SK-N-SH (cell line): ENCODE results near the gene DOCK3. TPM values are rescaled to one million over a fixed set of nuclear protein-coding genes. Genes with fewer than 3 reads are reported as not detected.

Experiments
- CTCF ChIA-PET: fragments of 300-600, 350-600 bp; formaldehyde crosslinking; extraction: SDS; loops from one replicate; lab custom pipeline; 2021; lab: Yijun Ruan, JAX
- POLR2A ChIA-PET: fragments of 350-600 bp; sonication (Branson Sonifier 250); formaldehyde crosslinking; extraction: SDS; loops from one replicate; lab custom pipeline; 2020; ENCODE audit warnings: antibody characterized with exemption, inconsistent platforms; lab: Yijun Ruan, JAX
- DNase-seq: peaks from one replicate; pipeline ENCODE4 v3.0.0; 2012
- H2AFZ ChIP-seq: fragments of 200-600 bp; sonication (generic); 2 replicates; pipeline ENCODE4 v1.8.1; 2016; ENCODE audit warnings: antibody characterized with exemption, mild to moderate bottlenecking, low read depth
- H3F3A ChIP-seq: fragments of 200-600 bp; sonication (generic); replicated peaks from 2 replicates; pipeline ENCODE3; 2016; ENCODE audit warnings: antibody characterized with exemption, mild to moderate bottlenecking; ENCODE audit not compliant: insufficient read depth
- H3K27ac ChIP-seq, 2 experiments: fragments of 200-500 bp in 1 of 2; fragments of 200-600 bp in 1 of 2; sonication (Bioruptor generic) in 1 of 2; sonication (generic), shearing (Covaris generic) in 1 of 2; 2 replicates each; pipeline versions ENCODE4 v1.5.1 to v1.6.1; 2014 to 2016; ENCODE audit warnings: low read depth in 2 of 2, inconsistent platforms in 1 of 2, low read length in 1 of 2, mild to moderate bottlenecking in 1 of 2, mixed read lengths in 1 of 2
- H3K27me3 ChIP-seq: fragments of 200-600 bp; sonication (generic), shearing (Covaris generic); 2 replicates; pipeline ENCODE4 v1.6.1; 2016; ENCODE audit warnings: mixed run types; ENCODE audit not compliant: insufficient read depth
- H3K36me3 ChIP-seq, 2 experiments: fragments of 200-500 bp in 1 of 2; fragments of 200-600 bp in 1 of 2; sonication (Bioruptor generic) in 1 of 2; sonication (generic) in 1 of 2; replicated peaks in 1 of 2; 2 replicates each; pipeline versions ENCODE3 to v1.5.1; 2014 to 2016; ENCODE audit warnings: low read length in 1 of 2, mild to moderate bottlenecking in 1 of 2; ENCODE audit not compliant: insufficient read depth in 2 of 2, control insufficient read depth in 1 of 2
- H3K4me1 ChIP-seq, 2 experiments: fragments of 200-500 bp in 1 of 2; fragments of 200-600 bp in 1 of 2; sonication (Bioruptor generic) in 1 of 2; sonication (generic), shearing (Covaris generic) in 1 of 2; 2 replicates each; pipeline versions ENCODE4 v1.5.1 to v1.6.1; 2014 to 2016; ENCODE audit warnings: low read depth in 1 of 2, low read length in 1 of 2, mixed run types in 1 of 2; ENCODE audit not compliant: insufficient read depth in 2 of 2, control insufficient read depth in 1 of 2
- H3K4me2 ChIP-seq: fragments of 200-600 bp; sonication (generic), shearing (Covaris generic); 2 replicates; pipeline ENCODE4 v1.6.1; 2017; ENCODE audit warnings: mixed run types
- H3K4me3 ChIP-seq, 2 experiments: fragments of 200-500 bp in 1 of 2; fragments of 200-600 bp in 1 of 2; sonication (Bioruptor generic) in 1 of 2; sonication (generic), shearing (Covaris generic) in 1 of 2; 2 replicates each; pipeline versions ENCODE4 v1.5.1 to v1.8.1; 2014 to 2016; ENCODE audit warnings: low read depth in 2 of 2, inconsistent platforms in 1 of 2, low read length in 1 of 2, mild to moderate bottlenecking in 1 of 2, mixed read lengths in 1 of 2, moderate library complexity in 1 of 2
- H3K79me2 ChIP-seq: fragments of 200-600 bp; sonication (generic); 2 replicates; pipeline ENCODE4 v1.8.1; 2017; ENCODE audit warnings: mild to moderate bottlenecking; ENCODE audit not compliant: insufficient read depth
- H3K9ac ChIP-seq: fragments of 200-600 bp; sonication (generic); 2 replicates; pipeline ENCODE4 v1.6.1; 2017; ENCODE audit warnings: mixed run types
- H3K9me2 ChIP-seq: fragments of 200-600 bp; sonication (generic); 2 replicates; pipeline ENCODE4 v1.6.1; 2017; ENCODE audit warnings: mixed run types
- H3K9me3 ChIP-seq: fragments of 200-600 bp; sonication (generic); 2 replicates; pipeline ENCODE4 v1.6.1; 2017; ENCODE audit warnings: mixed run types, mild to moderate bottlenecking, moderate library complexity
- H4K20me1 ChIP-seq: fragments of 200-600 bp; sonication (generic); 2 replicates; pipeline ENCODE4 v1.6.1; 2017; ENCODE audit warnings: mild to moderate bottlenecking, mixed run types; ENCODE audit not compliant: insufficient read depth
- CTCF ChIP-seq: fragments of 200-600 bp; sonication (generic); IDR thresholded peaks from 2 replicates; pipeline ENCODE4 v1.6.1; 2017; ENCODE audit warnings: antibody characterized with exemption, mild to moderate bottlenecking, moderate library complexity
- EZH2phosphoT487 ChIP-seq: fragments of 200-600 bp; sonication (generic); IDR thresholded peaks from 2 replicates; pipeline ENCODE4 v1.6.1; 2017; ENCODE audit warnings: low read depth, mixed run types, mild to moderate bottlenecking, antibody characterized with exemption, moderate library complexity, borderline replicate concordance
- GABPA ChIP-seq: IDR thresholded peaks from 2 replicates; pipeline ENCODE4 v1.4.0; 2012; ENCODE audit warnings: low read depth, mild to moderate bottlenecking
- IRF3 ChIP-seq: fragments of 150-350 bp; IDR thresholded peaks from 2 replicates; pipeline ENCODE4 v1.6.1; 2016; ENCODE audit warnings: mild to moderate bottlenecking, low read depth, low read length
- JUND ChIP-seq: IDR thresholded peaks from 2 replicates; pipeline ENCODE4 v1.4.0; 2012
- MAX ChIP-seq: IDR thresholded peaks from 2 replicates; pipeline ENCODE4 v1.4.0; 2012; ENCODE audit warnings: low read depth
- MXI1 ChIP-seq: IDR thresholded peaks from 2 replicates; pipeline ENCODE4 v1.6.1; 2012; ENCODE audit warnings: mild to moderate bottlenecking, low read depth, low read length, improper control_type of control experiment
- RAD21 ChIP-seq: IDR thresholded peaks from 2 replicates; pipeline ENCODE4 v1.6.1; 2012; ENCODE audit warnings: mild to moderate bottlenecking, low read length
- RCOR1 ChIP-seq: fragments of 150-350 bp; IDR thresholded peaks from 2 replicates; pipeline ENCODE4 v1.6.1; 2017; ENCODE audit warnings: antibody characterized with exemption, low read length
- RXRA ChIP-seq: IDR thresholded peaks from 2 replicates; pipeline ENCODE4 v1.4.0; 2012; ENCODE audit warnings: low read depth, mild to moderate bottlenecking, borderline replicate concordance
- SMC3 ChIP-seq: IDR thresholded peaks from 2 replicates; pipeline ENCODE4 v1.6.1; 2012; ENCODE audit warnings: low read depth, low read length, improper control_type of control experiment
- USF1 ChIP-seq: IDR thresholded peaks from 2 replicates; pipeline ENCODE4 v1.4.0; 2012; ENCODE audit warnings: low read depth, borderline replicate concordance
- ZBTB33 ChIP-seq: IDR thresholded peaks from 2 replicates; pipeline ENCODE4 v1.4.0; 2012; ENCODE audit warnings: low read depth, borderline replicate concordance
- whole genome bisulfite sequencing: methylation state at CpG from one replicate; pipeline ENCODE4 v1.1.6; 2017; ENCODE audit warnings: low lambda C conversion rate; 5-methylcytosine and 5-hydroxymethylcytosine counted together
- polyA plus RNA-seq, 3 experiments: library from polyadenylated mRNA; depleted of rRNA; stranded (reverse); fragments of >200 nt; gene quantifications; 2 replicates each; pipeline ENCODE4 v1.2.3, GENCODE V29; 2012

DOCK3 gene
- polyA plus RNA-seq, 1 of the 3 experiments (the other 2 are of a cell fraction): 0.05 TPM

GRCh38 chr3:51353131-51353530, 678.4 kb downstream of the DOCK3 start:
- no peaks in the 10 kb centered on the region for H3F3A ChIP-seq

More at GRCh38 chr3:51353131-51353530, 678.4 kb downstream of the DOCK3 start:
- H3K27me3 ChIP-seq: no peaks in the 10 kb centered on the region; the same call in 1 of the 2 replicates
- H3K27ac ChIP-seq: no peak overlapping the region
- no peak overlapping the region for H3K4me3 ChIP-seq
- ChIA-PET POLR2A (no interaction called here), CTCF (no interaction called here)
- 65% methylated on average over 4 of the region's 4 CpGs for WGBS
- no peaks in the 10 kb centered on the region for H3K79me2 ChIP-seq
- H3K9me2 ChIP-seq: no peaks in the 10 kb centered on the region
- TF ChIP-seq CTCF (no peak), MXI1 (no peak), RAD21 (no peak), JUND (no peak), ZBTB33 (no peak), RCOR1 (no peak), MAX (no peak), RXRA (no peak), SMC3 (no peak), GABPA (no peak), EZH2phosphoT487 (no peak), IRF3 (no peak), USF1 (no peak)
- H4K20me1 ChIP-seq: no peaks in the 10 kb centered on the region
- H3K36me3 ChIP-seq: no peaks in the 10 kb centered on the region
- DNase-seq: no peak
- H2AFZ ChIP-seq: no peak overlapping the region
- no peaks in the 10 kb centered on the region for H3K4me1 ChIP-seq
- no peaks in the 10 kb centered on the region for H3K9me3 ChIP-seq
- no peak overlapping the region for H3K9ac ChIP-seq
- no peak overlapping the region for H3K4me2 ChIP-seq
